Activated CD8-positive, alpha-beta T cell treated with anti-CD3 and anti-CD28 coated beads for 36 hours (primary cell): Measurements from ENCODE around the gene CCDC24. TPM values are rescaled to one million over a fixed set of nuclear protein-coding genes. Genes with fewer than 3 reads are reported as not detected.

Experiments used
- ATAC-seq: fragments of 200-7000 bp; cut with Tn5 transposase; one replicate; pipeline ENCODE4 v1.10.0; 2021; ENCODE audit warnings: mild to moderate bottlenecking, moderate library complexity
- CTCF ChIA-PET: fragments of 350-600 bp; sonication (Branson Sonifier 250); formaldehyde crosslinking; loops from one replicate; lab custom pipeline; 2021; ENCODE audit warnings: antibody characterized with exemption; lab: Charles Lee
- POLR2A ChIA-PET: fragments of 350-600 bp; sonication (Branson Sonifier 250); formaldehyde crosslinking; loops from one replicate; lab custom pipeline; 2021; ENCODE audit warnings: antibody characterized with exemption; lab: Charles Lee
- DNase-seq: peaks from one replicate; pipeline ENCODE4 v3.0.0-alpha.2; 2020
- H3K27ac Mint-ChIP-seq: one replicate; pipeline ENCODE4 v1.8.0; 2021; ENCODE audit warnings: mild to moderate bottlenecking, mixed read lengths
- H3K27me3 Mint-ChIP-seq: one replicate; pipeline ENCODE4 v1.8.0; 2021; ENCODE audit warnings: mixed read lengths
- H3K36me3 Mint-ChIP-seq: one replicate; pipeline ENCODE4 v1.8.0; 2021; ENCODE audit warnings: low read depth, mixed read lengths
- H3K4me1 Mint-ChIP-seq: one replicate; pipeline ENCODE4 v1.8.0; 2021; ENCODE audit warnings: low read depth, mixed read lengths
- H3K4me3 Mint-ChIP-seq: one replicate; pipeline ENCODE4 v1.8.0; 2021; ENCODE audit warnings: mild to moderate bottlenecking, moderate library complexity, mixed read lengths
- H3K9me3 Mint-ChIP-seq: one replicate; pipeline ENCODE4 v1.8.0; 2021; ENCODE audit warnings: mixed read lengths
- intact Hi-C: fragments of 100-400 bp; cut with micrococcal nuclease; formaldehyde crosslinking; loops from one replicate; pipeline ENCODE4 v1.10.0; 2022
- total RNA-seq, 2 experiments: library from RNA; stranded (reverse); gene quantifications; one replicate each; pipeline ENCODE4 v1.2.3, GENCODE V29; 2021
- TF ChIP-seq, protein P1 (sequence below): fragments of 200-600 bp; IDR thresholded peaks from one replicate; pipeline ENCODE4 v1.8.0; 2022; ENCODE audit warnings: antibody characterized with exemption, mild to moderate bottlenecking

Gene CCDC24
- total RNA-seq, 2 experiments from 2014 or later, result 1.4 to 1.8 TPM

DNA sequence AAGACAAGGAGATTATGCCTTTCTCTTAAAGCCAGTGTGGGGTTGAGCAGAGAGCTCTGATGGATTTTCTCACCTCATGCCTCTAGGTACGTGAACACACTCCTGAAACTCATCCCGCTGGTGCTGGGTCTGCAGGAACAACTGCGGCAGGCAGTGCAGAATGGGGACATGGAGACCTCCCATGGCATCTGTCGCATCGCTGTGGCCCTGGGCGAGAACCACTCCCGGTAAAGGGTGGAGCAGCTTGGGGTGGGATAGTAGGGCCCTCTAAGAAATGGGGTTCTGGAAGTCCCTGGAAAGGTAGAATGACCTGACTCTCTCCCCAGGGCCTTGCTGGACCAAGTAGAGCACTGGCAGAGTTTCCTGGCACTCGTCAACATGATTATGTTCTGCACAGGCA, 35.2 kb upstream of the CCDC24 start:
- no peak overlapping the region for H3K27ac Mint-ChIP-seq
- no peak overlapping the region for H3K4me3 Mint-ChIP-seq
- peaks cover 2% of the 10 kb centered on the region for H3K36me3 Mint-ChIP-seq
- CTCF ChIA-PET, result interaction anchor here (0.9 kb wide), 1 partner anchor 21 kb away, joined by 4 read pairs; no protein-coding TSS in a partner anchor
- H3K27me3 Mint-ChIP-seq, result no peaks in the 10 kb centered on the region
- intact Hi-C loops, result no loop called here
- H3K9me3 Mint-ChIP-seq, result no peaks in the 10 kb centered on the region
- peaks cover under 1% of the 10 kb centered on the region for H3K4me1 Mint-ChIP-seq
- DNase-seq (no peak), ATAC-seq (no peak)
- POLR2A ChIA-PET, result no interaction called here
- TF ChIP-seq, protein P1, sequence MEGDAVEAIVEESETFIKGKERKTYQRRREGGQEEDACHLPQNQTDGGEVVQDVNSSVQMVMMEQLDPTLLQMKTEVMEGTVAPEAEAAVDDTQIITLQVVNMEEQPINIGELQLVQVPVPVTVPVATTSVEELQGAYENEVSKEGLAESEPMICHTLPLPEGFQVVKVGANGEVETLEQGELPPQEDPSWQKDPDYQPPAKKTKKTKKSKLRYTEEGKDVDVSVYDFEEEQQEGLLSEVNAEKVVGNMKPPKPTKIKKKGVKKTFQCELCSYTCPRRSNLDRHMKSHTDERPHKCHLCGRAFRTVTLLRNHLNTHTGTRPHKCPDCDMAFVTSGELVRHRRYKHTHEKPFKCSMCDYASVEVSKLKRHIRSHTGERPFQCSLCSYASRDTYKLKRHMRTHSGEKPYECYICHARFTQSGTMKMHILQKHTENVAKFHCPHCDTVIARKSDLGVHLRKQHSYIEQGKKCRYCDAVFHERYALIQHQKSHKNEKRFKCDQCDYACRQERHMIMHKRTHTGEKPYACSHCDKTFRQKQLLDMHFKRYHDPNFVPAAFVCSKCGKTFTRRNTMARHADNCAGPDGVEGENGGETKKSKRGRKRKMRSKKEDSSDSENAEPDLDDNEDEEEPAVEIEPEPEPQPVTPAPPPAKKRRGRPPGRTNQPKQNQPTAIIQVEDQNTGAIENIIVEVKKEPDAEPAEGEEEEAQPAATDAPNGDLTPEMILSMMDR, result no peak

DNA sequence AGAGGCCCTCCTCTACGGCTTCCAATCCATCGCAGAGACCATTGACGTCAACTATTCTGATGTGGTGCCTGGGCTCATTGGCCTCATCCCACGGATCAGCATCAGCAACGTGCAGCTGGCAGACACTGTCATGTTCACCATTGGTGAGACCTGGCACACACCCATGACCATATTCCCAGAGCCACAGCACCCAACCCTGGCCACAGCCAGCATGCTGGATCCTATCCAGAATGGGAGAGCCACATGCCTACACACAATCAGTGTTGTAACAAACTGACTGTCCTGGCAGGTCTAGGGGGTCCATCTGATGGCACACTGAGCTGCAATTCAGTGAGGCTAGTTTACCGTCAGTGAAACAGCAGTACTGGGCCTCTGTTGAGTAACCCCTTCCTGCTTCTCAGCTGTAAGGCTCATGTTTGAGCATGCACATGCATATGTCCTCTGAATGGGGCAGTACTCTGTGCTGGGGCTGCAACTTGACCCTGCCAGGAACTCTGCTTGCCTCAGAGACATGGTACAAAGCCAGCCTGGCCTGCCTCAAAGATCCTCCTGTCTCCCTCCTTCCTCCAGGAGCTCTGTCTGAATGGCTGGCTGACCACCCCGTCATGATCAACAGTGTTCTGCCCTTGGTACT, 33.9 kb upstream of the CCDC24 start:
- POLR2A ChIA-PET, result interaction anchor here (0.6 to 2.1 kb wide), 2 partner anchors 18 to 376 kb away, joined by 3 to 4 read pairs; no protein-coding TSS in a partner anchor
- H3K36me3 Mint-ChIP-seq, result peaks cover 2% of the 10 kb centered on the region
- intact Hi-C loops, result no loop called here
- DNase-seq (no peak), ATAC-seq (no peak)
- no peak overlapping the region for H3K4me3 Mint-ChIP-seq
- TF ChIP-seq, protein P1, result no peak
- no peaks in the 10 kb centered on the region for H3K27me3 Mint-ChIP-seq
- CTCF ChIA-PET, result interaction anchor here (1.4 kb wide), 1 partner anchor 11 kb away, joined by 4 read pairs; the partner anchor contains the start of gene IPO13
- H3K27ac Mint-ChIP-seq, result no peak overlapping the region
- H3K9me3 Mint-ChIP-seq, result no peaks in the 10 kb centered on the region
- no peaks in the 10 kb centered on the region for H3K4me1 Mint-ChIP-seq

DNA sequence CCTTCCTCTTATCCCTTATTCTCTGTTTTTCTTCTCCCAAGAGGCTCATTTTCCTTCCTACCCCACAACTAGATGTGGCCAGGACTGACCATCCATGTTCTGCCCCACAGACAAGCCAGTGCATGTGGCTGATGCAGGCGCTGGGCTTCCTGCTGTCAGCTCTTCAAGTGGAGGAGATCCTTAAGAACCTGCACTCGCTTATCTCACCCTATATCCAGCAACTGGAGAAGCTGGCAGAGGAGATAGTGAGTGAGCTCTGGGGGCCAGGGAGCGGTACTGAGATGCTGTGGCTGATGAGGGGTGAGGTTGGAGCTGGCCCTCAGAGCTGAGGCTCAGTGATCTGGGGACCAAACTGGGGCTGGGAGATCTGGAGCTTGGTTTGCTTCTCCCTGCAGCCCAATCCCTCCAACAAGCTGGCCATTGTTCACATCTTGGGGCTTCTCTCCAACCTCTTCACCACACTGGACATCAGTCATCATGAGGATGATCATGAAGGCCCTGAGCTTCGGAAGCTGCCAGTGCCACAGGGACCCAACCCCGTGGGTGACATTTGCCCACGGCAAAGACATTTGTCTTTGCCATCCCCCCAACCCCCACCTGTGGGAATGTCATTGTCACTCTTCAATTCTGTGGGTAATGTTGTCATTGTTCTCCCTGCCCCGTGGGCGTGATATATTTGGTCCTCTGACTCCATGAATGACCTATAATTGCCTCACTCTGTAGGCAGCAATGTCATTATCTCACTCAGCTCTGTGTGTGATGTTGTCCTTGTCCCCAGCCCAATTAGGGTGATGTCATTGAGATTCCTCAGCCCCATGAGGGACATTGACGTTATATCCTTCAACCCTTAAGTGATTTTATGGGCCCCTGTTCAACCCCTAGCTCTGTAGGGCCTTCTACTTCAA, 32.8 kb upstream of the CCDC24 start:
- Mint-ChIP-seq H3K27me3 (no peaks in the 10 kb centered on the region), H3K27ac (no peak overlapping the region), H3K4me3 (no peak overlapping the region), H3K4me1 (no peaks in the 10 kb centered on the region), H3K9me3 (no peaks in the 10 kb centered on the region), H3K36me3 (peaks cover 2% of the 10 kb centered on the region)
- ChIA-PET CTCF (interaction anchor here (1.2 to 1.4 kb wide), 4 partner anchors 11 to 28 kb away, joined by 3 to 4 read pairs (median 4); partner anchors contain the start of gene IPO13), POLR2A (interaction anchor here (2.1 kb wide), 1 partner anchor 17 kb away, joined by 4 read pairs; no protein-coding TSS in a partner anchor)
- ATAC-seq (no peak), DNase-seq (no peak)
- intact Hi-C loops, result no loop called here
- TF ChIP-seq, protein P1, result no peak

DNA sequence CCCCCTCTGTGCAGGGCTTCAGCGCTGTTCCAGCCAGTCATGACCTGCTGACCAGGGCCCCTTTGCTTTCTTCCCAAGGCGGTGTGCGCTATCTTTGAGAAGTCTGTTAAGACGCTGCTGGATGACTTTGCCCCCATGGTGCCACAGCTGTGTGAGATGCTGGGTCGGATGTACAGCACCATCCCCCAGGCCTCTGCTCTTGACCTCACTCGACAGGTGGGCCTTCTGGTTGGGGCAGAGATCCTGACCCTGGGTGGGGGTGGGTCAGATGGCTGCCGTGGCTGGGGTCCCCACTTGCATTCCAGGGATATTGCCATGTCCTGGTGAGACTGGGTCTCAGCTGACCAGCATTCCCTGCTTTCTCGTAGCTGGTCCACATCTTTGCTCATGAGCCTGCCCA, 30.6 kb upstream of the CCDC24 start:
- no peaks in the 10 kb centered on the region for H3K4me1 Mint-ChIP-seq
- no peak for DNase-seq
- POLR2A ChIA-PET, result no interaction called here
- no peaks in the 10 kb centered on the region for H3K9me3 Mint-ChIP-seq
- no peak overlapping the region for H3K4me3 Mint-ChIP-seq
- intact Hi-C loops, result no loop called here
- CTCF ChIA-PET, result no interaction called here
- H3K27ac Mint-ChIP-seq, result no peak overlapping the region
- peaks cover 2% of the 10 kb centered on the region for H3K36me3 Mint-ChIP-seq
- ATAC-seq, result no peak
- no peaks in the 10 kb centered on the region for H3K27me3 Mint-ChIP-seq
- TF ChIP-seq, protein P1, result no peak
